ENCODE data around the gene PTPRK. TPM values are rescaled to one million over a fixed set of nuclear protein-coding genes. Genes with fewer than 3 reads are reported as not detected.

The PTPRK gene
- total and polyA plus RNA-seq, 9 of the 15 experiments (the other 6 are each of a cell fraction or from before 2014, with no cell fraction given): 0.04 to 0.51 TPM; not detected in 7

- POLR2A ChIA-PET: no interaction called here
- in situ Hi-C loops (cut with MboI) (no loop called here), intact Hi-C loops (cut with micrococcal nuclease) (no loop called here)
- DNase-seq (ENCODE audit: extremely low read depth in 1 of 4, low spot score in 3 of 4): no peak
- Histone ChIP-seq H3K9me1 (ENCODE audit: control insufficient read depth, insufficient read depth, low read length) (no peaks in the 10 kb centered on the region), H3K9ac (ENCODE audit: insufficient read depth in 1 of 2, low read depth in 2 of 2, low read length in 2 of 2) (no peak overlapping the region), H3K27me3 (ENCODE audit: control insufficient read depth in 2 of 2, insufficient read depth in 2 of 2, low read length in 2 of 2) (no peaks in the 10 kb centered on the region), H3K79me2 (ENCODE audit: control insufficient read depth, insufficient read depth, low read length) (no peaks in the 10 kb centered on the region), H2AFZ (ENCODE audit: low read depth, low read length) (no peak overlapping the region), H3K4me2 (ENCODE audit: insufficient read depth, low read length) (no peak overlapping the region), H3K9me3 (replicated peaks; ENCODE audit: control insufficient read depth, insufficient read depth, low read depth, low read length) (0 out of 2 replicates have a peak, but pooled peaks cover 4% of the 10 kb centered on the region), H3K36me3 (ENCODE audit: control insufficient read depth, insufficient read depth, low read length) (no peaks in the 10 kb centered on the region), H3K27ac (ENCODE audit: extremely low read depth, low read depth, low read length) (no peak overlapping the region), H3K4me1 (replicated peaks in 1 of 2; ENCODE audit: control insufficient read depth in 2 of 2, insufficient read depth in 2 of 2, low read length in 2 of 2) (no peaks in the 10 kb centered on the region), H3K4me3 (no peak overlapping the region), H4K20me1 (replicated peaks; ENCODE audit: control insufficient read depth, insufficient read depth, low read length) (no peaks in the 10 kb centered on the region)
- no peak for ATAC-seq
- WGBS (ENCODE audit: insufficient coverage, low coverage, missing lambda C conversion rate): 0% methylated on average over 4 of the region's 4 CpGs
- no peak for FAIRE-seq
- CTCF ChIA-PET (ENCODE audit: low intra/inter-chr PET ratio): no interaction called here
- no TSS peak for BruUV-seq (replicated peaks)
- TF ChIP-seq GTF2A2 (tag; IDR thresholded peaks at IDR 0.05): no peak
- no peak for TF ChIP-seq TAF15 (IDR thresholded peaks at IDR 0.05; ENCODE audit: low read depth, low read length)
- TF ChIP-seq FOXK2 (conservative IDR thresholded peaks at IDR 0.05 in 1 of 2, IDR thresholded peaks at IDR 0.05 in 1 of 2; ENCODE audit: low read depth in 2 of 2): no peak
- TF ChIP-seq BDP1 (IDR thresholded peaks at IDR 0.05; ENCODE audit: insufficient read depth, insufficient read length): no peak
- no peak for TF ChIP-seq HLTF (IDR thresholded peaks at IDR 0.05)
- TF ChIP-seq, protein P1, sequence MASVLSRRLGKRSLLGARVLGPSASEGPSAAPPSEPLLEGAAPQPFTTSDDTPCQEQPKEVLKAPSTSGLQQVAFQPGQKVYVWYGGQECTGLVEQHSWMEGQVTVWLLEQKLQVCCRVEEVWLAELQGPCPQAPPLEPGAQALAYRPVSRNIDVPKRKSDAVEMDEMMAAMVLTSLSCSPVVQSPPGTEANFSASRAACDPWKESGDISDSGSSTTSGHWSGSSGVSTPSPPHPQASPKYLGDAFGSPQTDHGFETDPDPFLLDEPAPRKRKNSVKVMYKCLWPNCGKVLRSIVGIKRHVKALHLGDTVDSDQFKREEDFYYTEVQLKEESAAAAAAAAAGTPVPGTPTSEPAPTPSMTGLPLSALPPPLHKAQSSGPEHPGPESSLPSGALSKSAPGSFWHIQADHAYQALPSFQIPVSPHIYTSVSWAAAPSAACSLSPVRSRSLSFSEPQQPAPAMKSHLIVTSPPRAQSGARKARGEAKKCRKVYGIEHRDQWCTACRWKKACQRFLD (CRISPR knock-in tag; IDR thresholded peaks at IDR 0.05): no peak
- no peak for TF ChIP-seq GATA2 (CRISPR knock-in tag; IDR thresholded peaks at IDR 0.05)
- no peak for TF ChIP-seq CHD7 (IDR thresholded peaks at IDR 0.05; ENCODE audit: low read depth, low read length)
- TF ChIP-seq, protein P2, sequence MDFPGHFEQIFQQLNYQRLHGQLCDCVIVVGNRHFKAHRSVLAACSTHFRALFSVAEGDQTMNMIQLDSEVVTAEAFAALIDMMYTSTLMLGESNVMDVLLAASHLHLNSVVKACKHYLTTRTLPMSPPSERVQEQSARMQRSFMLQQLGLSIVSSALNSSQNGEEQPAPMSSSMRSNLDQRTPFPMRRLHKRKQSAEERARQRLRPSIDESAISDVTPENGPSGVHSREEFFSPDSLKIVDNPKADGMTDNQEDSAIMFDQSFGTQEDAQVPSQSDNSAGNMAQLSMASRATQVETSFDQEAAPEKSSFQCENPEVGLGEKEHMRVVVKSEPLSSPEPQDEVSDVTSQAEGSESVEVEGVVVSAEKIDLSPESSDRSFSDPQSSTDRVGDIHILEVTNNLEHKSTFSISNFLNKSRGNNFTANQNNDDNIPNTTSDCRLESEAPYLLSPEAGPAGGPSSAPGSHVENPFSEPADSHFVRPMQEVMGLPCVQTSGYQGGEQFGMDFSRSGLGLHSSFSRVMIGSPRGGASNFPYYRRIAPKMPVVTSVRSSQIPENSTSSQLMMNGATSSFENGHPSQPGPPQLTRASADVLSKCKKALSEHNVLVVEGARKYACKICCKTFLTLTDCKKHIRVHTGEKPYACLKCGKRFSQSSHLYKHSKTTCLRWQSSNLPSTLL (IDR thresholded peaks at IDR 0.05): no peak
Measured at GRCh38 chr6:128079021-128079420, 441.4 kb downstream of the PTPRK start.

All from K562 (cell line).